ENCODE data around the gene MRGPRD. TPM values are rescaled to one million over a fixed set of nuclear protein-coding genes. Genes with fewer than 3 reads are reported as not detected.

The MRGPRD gene, protein sequence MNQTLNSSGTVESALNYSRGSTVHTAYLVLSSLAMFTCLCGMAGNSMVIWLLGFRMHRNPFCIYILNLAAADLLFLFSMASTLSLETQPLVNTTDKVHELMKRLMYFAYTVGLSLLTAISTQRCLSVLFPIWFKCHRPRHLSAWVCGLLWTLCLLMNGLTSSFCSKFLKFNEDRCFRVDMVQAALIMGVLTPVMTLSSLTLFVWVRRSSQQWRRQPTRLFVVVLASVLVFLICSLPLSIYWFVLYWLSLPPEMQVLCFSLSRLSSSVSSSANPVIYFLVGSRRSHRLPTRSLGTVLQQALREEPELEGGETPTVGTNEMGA
- total RNA-seq (2021) (not detected in 2 replicates), Bru-seq, nascent RNA (not detected), BruChase-seq, experiment 1, labeled RNA remaining after a 2-hour chase (not detected), BruChase-seq, experiment 2, labeled RNA remaining after a 6-hour chase (not detected)
- long read RNA-seq = 0 reads

DNA sequence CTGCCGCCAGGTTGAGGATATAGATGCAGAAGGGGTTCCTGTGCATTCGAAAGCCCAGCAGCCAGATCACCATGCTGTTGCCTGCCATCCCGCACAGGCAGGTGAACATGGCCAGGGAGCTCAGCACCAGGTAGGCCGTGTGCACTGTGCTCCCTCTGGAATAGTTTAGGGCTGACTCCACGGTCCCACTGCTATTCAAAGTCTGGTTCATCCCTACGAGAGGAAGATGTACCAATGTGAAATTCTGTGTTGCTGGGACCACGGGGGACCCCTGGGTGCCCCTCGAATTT lies at the start of gene MRGPRD:
Gene MRGPRD, minus strand, starts transcription at position 211 of the 290 bp plus-strand sequence. Its CDS starts 0 bp downstream, at position 211.
- H3K4me2 ChIP-seq = no peak within 1 kb of the TSS
- CTCF ChIA-PET = no interaction called here

DNA sequence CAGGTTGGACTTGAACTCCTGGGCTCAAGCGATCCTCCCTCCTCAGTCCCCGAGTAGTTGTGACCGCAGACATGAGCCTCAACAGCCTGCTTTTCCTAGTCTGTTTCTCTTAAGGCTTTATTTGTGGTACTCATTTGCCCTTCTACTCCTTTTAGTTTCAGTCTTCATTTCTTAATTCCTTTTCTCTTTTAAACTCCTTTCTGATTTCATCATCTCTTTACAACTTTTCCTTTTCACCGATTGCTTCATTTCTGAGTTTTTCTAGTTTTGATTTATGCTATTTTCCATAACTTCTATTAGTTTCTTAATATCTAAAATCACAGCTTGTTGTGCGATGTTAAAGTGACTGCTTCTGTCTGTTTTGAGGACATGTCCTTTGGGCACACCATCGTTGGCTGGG lies 49.5 kb upstream of the MRGPRD start:
- H3K79me2 ChIP-seq (ENCODE audit: low read depth) = no peaks in the 10 kb centered on the region
- no TSS peak for BruUV-seq (replicated peaks)
- H3K9me2 ChIP-seq (ENCODE audit: insufficient read depth) = no peaks in the 10 kb centered on the region
- ChIA-PET POLR2A (ENCODE audit: unreplicated experiment) (interaction anchor here (0.7 kb wide), 1 partner anchor 795 kb away, joined by 3 read pairs; no protein-coding TSS in a partner anchor), CTCF (no interaction called here)
- H3K4me3 ChIP-seq = no peak overlapping the region
- no peaks in the 10 kb centered on the region for H3K36me3 ChIP-seq (ENCODE audit: low read depth)
- no peak overlapping the region for H3K4me2 ChIP-seq
- no peaks in the 10 kb centered on the region for H3K9me3 ChIP-seq (ENCODE audit: insufficient read depth, low read depth)
- DNase-seq = no peak
- no peaks in the 10 kb centered on the region for H4K20me1 ChIP-seq (ENCODE audit: insufficient read depth)
- TF ChIP-seq, protein P1, sequence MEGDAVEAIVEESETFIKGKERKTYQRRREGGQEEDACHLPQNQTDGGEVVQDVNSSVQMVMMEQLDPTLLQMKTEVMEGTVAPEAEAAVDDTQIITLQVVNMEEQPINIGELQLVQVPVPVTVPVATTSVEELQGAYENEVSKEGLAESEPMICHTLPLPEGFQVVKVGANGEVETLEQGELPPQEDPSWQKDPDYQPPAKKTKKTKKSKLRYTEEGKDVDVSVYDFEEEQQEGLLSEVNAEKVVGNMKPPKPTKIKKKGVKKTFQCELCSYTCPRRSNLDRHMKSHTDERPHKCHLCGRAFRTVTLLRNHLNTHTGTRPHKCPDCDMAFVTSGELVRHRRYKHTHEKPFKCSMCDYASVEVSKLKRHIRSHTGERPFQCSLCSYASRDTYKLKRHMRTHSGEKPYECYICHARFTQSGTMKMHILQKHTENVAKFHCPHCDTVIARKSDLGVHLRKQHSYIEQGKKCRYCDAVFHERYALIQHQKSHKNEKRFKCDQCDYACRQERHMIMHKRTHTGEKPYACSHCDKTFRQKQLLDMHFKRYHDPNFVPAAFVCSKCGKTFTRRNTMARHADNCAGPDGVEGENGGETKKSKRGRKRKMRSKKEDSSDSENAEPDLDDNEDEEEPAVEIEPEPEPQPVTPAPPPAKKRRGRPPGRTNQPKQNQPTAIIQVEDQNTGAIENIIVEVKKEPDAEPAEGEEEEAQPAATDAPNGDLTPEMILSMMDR (conservative IDR thresholded peaks at IDR 0.05) = no peak
- TF ChIP-seq EZH2 (IDR thresholded peaks at IDR 0.05; ENCODE audit: low read depth) = no peak
- no peaks in the 10 kb centered on the region for H3F3A ChIP-seq (ENCODE audit: insufficient read depth, low read depth)
- H2AFZ ChIP-seq = no peak overlapping the region
- intact Hi-C loops (cut with micrococcal nuclease; ENCODE audit: unreplicated experiment) = no loop called here
- H3K27ac ChIP-seq = no peak overlapping the region
- H3K27me3 ChIP-seq (ENCODE audit: insufficient read depth, low read depth) = peaks cover 45% of the 10 kb centered on the region
- no peaks in the 10 kb centered on the region for H3K4me1 ChIP-seq (replicated peaks; ENCODE audit: insufficient read depth)

More for the DNA sequence above, at the start of gene MRGPRD:
- no peak for TF ChIP-seq EZH2 (IDR thresholded peaks at IDR 0.05; ENCODE audit: low read depth)
- TF ChIP-seq, protein P1 (conservative IDR thresholded peaks at IDR 0.05) = no peak
- DNase-seq = no peak
- H3K4me1 ChIP-seq (replicated peaks; ENCODE audit: insufficient read depth) = no peaks in the 10 kb centered on the region
- H3K79me2 ChIP-seq (ENCODE audit: low read depth) = no peaks in the 10 kb centered on the region
- no peaks in the 10 kb centered on the region for H3K36me3 ChIP-seq (ENCODE audit: low read depth)
- POLR2A ChIA-PET (ENCODE audit: unreplicated experiment) = no interaction called here
- no TSS peak for BruUV-seq (replicated peaks)
- H3K9me3 ChIP-seq (ENCODE audit: insufficient read depth, low read depth) = no peaks in the 10 kb centered on the region
- no peaks in the 10 kb centered on the region for H3K9me2 ChIP-seq (ENCODE audit: insufficient read depth)
- intact Hi-C loops (cut with micrococcal nuclease; ENCODE audit: unreplicated experiment) = no loop called here
- no peak within 1 kb of the TSS for H3K27ac ChIP-seq
- H3K27me3 ChIP-seq (ENCODE audit: insufficient read depth, low read depth) = peaks cover 15% of the 10 kb centered on the region
- no peak within 1 kb of the TSS for H2AFZ ChIP-seq
- 0 out of 2 replicates have a peak, but pooled peaks cover 4% of the 10 kb centered on the region for H4K20me1 ChIP-seq (ENCODE audit: insufficient read depth)
- H3K4me3 ChIP-seq = no peak within 1 kb of the TSS
- H3F3A ChIP-seq (ENCODE audit: insufficient read depth, low read depth) = no peaks in the 10 kb centered on the region

DNA sequence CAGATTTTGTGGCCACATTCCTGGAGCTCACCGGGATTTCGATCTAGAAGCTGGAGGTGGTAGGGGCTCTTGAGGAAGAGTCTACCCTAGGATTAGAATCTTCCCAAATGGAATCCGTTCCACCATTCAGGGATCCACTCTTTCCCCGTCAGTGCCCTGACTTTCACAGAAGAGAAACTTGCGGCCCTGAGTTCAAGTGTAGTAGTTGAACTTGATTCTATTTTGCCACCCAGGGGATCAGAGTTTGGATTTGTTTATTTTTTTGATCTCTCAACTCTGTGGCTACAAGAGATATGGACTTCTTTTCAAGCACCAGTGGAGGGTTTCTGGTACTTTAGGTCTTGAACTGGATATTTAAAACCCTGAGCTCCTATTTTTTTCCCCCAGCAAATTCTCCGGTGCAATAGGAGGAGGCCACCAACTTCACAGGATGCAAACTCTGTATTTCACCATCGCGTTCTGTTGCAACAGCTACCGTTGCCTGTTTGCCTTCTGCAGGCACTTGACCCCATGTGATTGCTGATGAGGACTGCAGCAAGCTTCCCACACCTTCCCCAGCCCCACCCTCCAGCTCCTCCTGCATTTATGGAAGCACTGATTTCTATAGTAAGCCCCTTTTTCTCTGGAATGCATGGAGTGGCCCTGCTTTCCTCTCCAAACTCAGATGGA lies 47.1 kb upstream of the MRGPRD start:
- H4K20me1 ChIP-seq (ENCODE audit: insufficient read depth) = no peaks in the 10 kb centered on the region
- intact Hi-C loops (cut with micrococcal nuclease; ENCODE audit: unreplicated experiment) = no loop called here
- no peaks in the 10 kb centered on the region for H3K9me2 ChIP-seq (ENCODE audit: insufficient read depth)
- no peaks in the 10 kb centered on the region for H3K4me1 ChIP-seq (replicated peaks; ENCODE audit: insufficient read depth)
- DNase-seq = no peak
- no peaks in the 10 kb centered on the region for H3K36me3 ChIP-seq (ENCODE audit: low read depth)
- H3F3A ChIP-seq (ENCODE audit: insufficient read depth, low read depth) = no peaks in the 10 kb centered on the region
- H3K9me3 ChIP-seq (ENCODE audit: insufficient read depth, low read depth) = no peaks in the 10 kb centered on the region
- no peak overlapping the region for H3K4me3 ChIP-seq
- TF ChIP-seq, protein P1 (conservative IDR thresholded peaks at IDR 0.05) = no peak
- TF ChIP-seq EZH2 (IDR thresholded peaks at IDR 0.05; ENCODE audit: low read depth) = no peak
- no peak overlapping the region for H3K4me2 ChIP-seq
- BruUV-seq (replicated peaks) = no TSS peak
- peaks cover 23% of the 10 kb centered on the region; the same call in 1 of the 2 replicates for H3K27me3 ChIP-seq (ENCODE audit: insufficient read depth, low read depth)
- ChIA-PET CTCF (interaction anchor here (0.7 kb wide), 1 partner anchor 17 kb away, joined by 3 read pairs; no protein-coding TSS in a partner anchor), POLR2A (ENCODE audit: unreplicated experiment) (no interaction called here)
- H3K27ac ChIP-seq = no peak overlapping the region
- no peak overlapping the region for H2AFZ ChIP-seq
- no peaks in the 10 kb centered on the region for H3K79me2 ChIP-seq (ENCODE audit: low read depth)

Data from PC-9 (cell line).